ENCODE results near the gene INTS7.

DNA sequence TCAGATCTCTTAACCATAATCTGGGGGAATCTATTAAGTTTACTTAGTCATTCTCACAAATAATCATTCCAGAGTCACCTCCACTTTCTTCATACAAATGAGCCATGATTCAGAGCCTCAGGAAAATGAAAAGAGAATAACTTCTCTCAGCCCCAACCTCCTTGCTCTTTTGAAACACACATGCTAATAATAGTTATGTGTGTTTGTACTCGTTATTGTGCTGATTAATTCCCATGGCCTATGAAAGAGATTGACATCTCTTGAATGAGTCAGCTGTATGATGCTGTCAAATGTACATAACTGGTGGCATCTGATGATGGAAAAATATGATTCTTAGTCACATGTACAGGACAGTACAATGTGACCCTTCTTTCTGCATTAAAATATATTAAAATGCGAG is 41.7 kb upstream of the INTS7 start:
- TF ChIP-seq, protein P1, sequence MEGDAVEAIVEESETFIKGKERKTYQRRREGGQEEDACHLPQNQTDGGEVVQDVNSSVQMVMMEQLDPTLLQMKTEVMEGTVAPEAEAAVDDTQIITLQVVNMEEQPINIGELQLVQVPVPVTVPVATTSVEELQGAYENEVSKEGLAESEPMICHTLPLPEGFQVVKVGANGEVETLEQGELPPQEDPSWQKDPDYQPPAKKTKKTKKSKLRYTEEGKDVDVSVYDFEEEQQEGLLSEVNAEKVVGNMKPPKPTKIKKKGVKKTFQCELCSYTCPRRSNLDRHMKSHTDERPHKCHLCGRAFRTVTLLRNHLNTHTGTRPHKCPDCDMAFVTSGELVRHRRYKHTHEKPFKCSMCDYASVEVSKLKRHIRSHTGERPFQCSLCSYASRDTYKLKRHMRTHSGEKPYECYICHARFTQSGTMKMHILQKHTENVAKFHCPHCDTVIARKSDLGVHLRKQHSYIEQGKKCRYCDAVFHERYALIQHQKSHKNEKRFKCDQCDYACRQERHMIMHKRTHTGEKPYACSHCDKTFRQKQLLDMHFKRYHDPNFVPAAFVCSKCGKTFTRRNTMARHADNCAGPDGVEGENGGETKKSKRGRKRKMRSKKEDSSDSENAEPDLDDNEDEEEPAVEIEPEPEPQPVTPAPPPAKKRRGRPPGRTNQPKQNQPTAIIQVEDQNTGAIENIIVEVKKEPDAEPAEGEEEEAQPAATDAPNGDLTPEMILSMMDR (IDR thresholded peaks at IDR 0.05; ENCODE audit: poor library complexity), result no peak
- TF ChIP-seq EZH2 (IDR thresholded peaks at IDR 0.05; ENCODE audit: borderline replicate concordance) (no peak), EZH2phosphoT487 (IDR thresholded peaks at IDR 0.05; ENCODE audit: low read depth, severe bottlenecking, unreplicated experiment) (no peak)
